ENCODE results near the gene WDR64.

Gene WDR64

DNA sequence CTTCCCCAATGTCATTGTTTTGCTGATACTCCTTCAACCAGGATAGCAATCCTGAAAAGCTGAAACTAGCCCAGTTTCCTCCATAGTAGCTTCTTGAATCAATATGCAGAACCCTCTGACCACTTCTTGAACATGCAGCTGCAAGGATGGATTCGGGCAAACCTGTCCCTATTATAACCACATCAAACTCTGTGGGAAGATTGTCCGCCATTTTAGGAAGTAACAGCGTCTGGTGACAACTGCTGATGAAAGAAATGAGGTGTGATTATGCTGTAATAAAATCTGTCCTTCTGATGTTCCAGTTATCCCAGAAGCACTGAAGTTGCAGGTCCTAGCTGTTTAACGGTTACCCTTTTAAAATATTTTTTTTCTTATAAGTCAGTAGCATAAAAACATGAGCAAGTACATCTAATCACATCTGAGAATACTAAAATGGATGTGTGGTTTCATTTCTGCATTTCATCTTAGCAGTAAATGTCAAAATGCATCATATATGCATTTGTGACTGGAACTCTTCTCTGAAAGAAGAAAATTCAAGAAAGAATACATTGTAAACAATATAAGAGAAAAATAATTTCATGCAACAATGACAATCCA is 16.4 kb upstream of the WDR64 start:
- H3K27ac ChIP-seq (ENCODE audit: low read length): no peak overlapping the region
- no peaks in the 10 kb centered on the region for H3K27me3 ChIP-seq (ENCODE audit: insufficient read depth, low read length)
- peaks cover 20% of the 10 kb centered on the region for H3K4me1 ChIP-seq (ENCODE audit: insufficient read depth, low read length)
- no peaks in the 10 kb centered on the region for H3K9me3 ChIP-seq (ENCODE audit: insufficient read depth, low read depth, low read length)
- no peak overlapping the region for H3K9ac ChIP-seq (ENCODE audit: low read depth, low read length)
- H3K4me3 ChIP-seq (ENCODE audit: low read length): no peak overlapping the region
- H3K36me3 ChIP-seq (ENCODE audit: insufficient read depth, low read depth, low read length): peaks cover 65% of the 10 kb centered on the region

GRCh38 chr1:241636291-241636690 is 15.8 kb upstream of the WDR64 start:
- H3K27me3 ChIP-seq (ENCODE audit: insufficient read depth, low read length): no peaks in the 10 kb centered on the region
- no peak overlapping the region for H3K4me3 ChIP-seq (ENCODE audit: low read length)
- H3K36me3 ChIP-seq (ENCODE audit: insufficient read depth, low read depth, low read length): peaks cover 65% of the 10 kb centered on the region
- no peak overlapping the region for H3K27ac ChIP-seq (ENCODE audit: low read length)
- no peak overlapping the region for H3K9ac ChIP-seq (ENCODE audit: low read depth, low read length)
- no peaks in the 10 kb centered on the region for H3K9me3 ChIP-seq (ENCODE audit: insufficient read depth, low read depth, low read length)
- peaks cover 22% of the 10 kb centered on the region for H3K4me1 ChIP-seq (ENCODE audit: insufficient read depth, low read length)

- Histone ChIP-seq H3K4me1 (ENCODE audit: insufficient read depth, low read length) (peaks cover 17% of the 10 kb centered on the region), H3K36me3 (ENCODE audit: insufficient read depth, low read depth, low read length) (peaks cover 58% of the 10 kb centered on the region), H3K4me3 (ENCODE audit: low read length) (peak overlapping the region; percentile 77), H3K9ac (ENCODE audit: low read depth, low read length) (peak overlapping the region; percentile 88; the same call in 1 of the 2 replicates), H3K27ac (ENCODE audit: low read length) (no peak overlapping the region), H3K9me3 (ENCODE audit: insufficient read depth, low read depth, low read length) (no peaks in the 10 kb centered on the region), H3K27me3 (ENCODE audit: insufficient read depth, low read length) (no peaks in the 10 kb centered on the region)
Observed at GRCh38 chr1:241637046-241637590, 15.0 kb upstream of the WDR64 start.

DNA sequence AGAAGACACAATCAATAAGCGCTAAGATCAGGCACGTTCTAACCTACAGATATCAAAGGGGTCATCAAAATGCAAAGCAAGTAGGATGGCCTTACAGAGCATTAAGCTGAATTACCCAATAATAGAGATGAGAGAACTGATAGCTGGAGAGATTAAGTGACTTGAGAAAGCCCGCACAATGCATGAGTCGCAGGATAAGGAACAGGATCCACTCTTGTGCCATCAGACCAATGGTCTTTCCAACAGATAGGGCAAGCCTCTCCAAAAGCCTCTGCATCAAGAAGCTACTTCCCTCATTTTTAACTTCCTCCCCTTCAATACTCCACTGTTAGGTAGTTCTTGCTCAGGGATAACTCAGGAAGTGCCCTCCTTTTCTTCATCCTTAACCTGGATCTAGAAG is 14.5 kb upstream of the WDR64 start:
- Histone ChIP-seq H3K4me1 (ENCODE audit: insufficient read depth, low read length) (peaks cover 16% of the 10 kb centered on the region), H3K36me3 (ENCODE audit: insufficient read depth, low read depth, low read length) (peaks cover 53% of the 10 kb centered on the region), H3K9me3 (ENCODE audit: insufficient read depth, low read depth, low read length) (no peaks in the 10 kb centered on the region), H3K27ac (ENCODE audit: low read length) (no peak overlapping the region), H3K4me3 (ENCODE audit: low read length) (peak overlapping the region; percentile 77), H3K9ac (ENCODE audit: low read depth, low read length) (peak overlapping the region; percentile 88; the same call in 1 of the 2 replicates), H3K27me3 (ENCODE audit: insufficient read depth, low read length) (no peaks in the 10 kb centered on the region)

DNA sequence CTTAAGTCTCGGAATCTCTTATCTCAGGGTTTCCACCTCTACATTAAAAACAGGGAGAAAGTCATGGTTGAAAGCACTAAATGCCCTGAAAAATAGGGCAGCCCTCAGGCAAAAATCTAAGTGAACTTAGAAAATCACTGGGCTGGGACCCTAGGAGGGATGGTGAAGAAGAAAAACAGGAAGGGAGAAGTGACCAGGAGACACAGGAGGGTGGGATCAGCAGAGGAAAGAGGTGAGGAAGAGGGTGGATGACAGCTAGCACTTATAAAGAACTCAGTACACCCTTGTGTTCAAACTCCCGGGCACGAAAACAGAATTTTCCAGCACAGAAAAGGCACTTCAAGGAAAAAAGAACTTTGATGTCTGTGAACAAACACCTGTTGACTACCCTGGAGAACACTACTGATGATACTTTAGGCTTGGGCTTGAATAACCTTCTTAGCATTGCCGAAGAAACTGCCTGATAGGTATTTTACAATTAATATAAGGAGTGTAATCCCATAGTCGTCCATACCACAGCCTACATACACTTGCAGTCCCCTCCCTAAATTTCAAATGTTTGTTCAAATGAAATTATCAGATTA is 13.9 kb upstream of the WDR64 start:
- Histone ChIP-seq H3K9me3 (ENCODE audit: insufficient read depth, low read depth, low read length) (no peaks in the 10 kb centered on the region), H3K9ac (ENCODE audit: low read depth, low read length) (peak overlapping the region; percentile 88; the same call in 1 of the 2 replicates), H3K36me3 (ENCODE audit: insufficient read depth, low read depth, low read length) (peaks cover 47% of the 10 kb centered on the region), H3K27ac (ENCODE audit: low read length) (no peak overlapping the region), H3K4me1 (ENCODE audit: insufficient read depth, low read length) (peaks cover 12% of the 10 kb centered on the region), H3K27me3 (ENCODE audit: insufficient read depth, low read length) (no peaks in the 10 kb centered on the region), H3K4me3 (ENCODE audit: low read length) (peak overlapping the region; percentile 77)

- H3K9ac ChIP-seq (ENCODE audit: low read depth, low read length): peak overlapping the region; percentile 88
- H3K36me3 ChIP-seq (ENCODE audit: insufficient read depth, low read depth, low read length): peaks cover 38% of the 10 kb centered on the region
- H3K4me1 ChIP-seq (ENCODE audit: insufficient read depth, low read length): peaks cover 12% of the 10 kb centered on the region
- H3K27ac ChIP-seq (ENCODE audit: low read length): peak overlapping the region; percentile 16
- no peaks in the 10 kb centered on the region for H3K9me3 ChIP-seq (ENCODE audit: insufficient read depth, low read depth, low read length)
- H3K4me3 ChIP-seq (ENCODE audit: low read length): peak overlapping the region; percentile 77
- H3K27me3 ChIP-seq (ENCODE audit: insufficient read depth, low read length): no peaks in the 10 kb centered on the region
Observed at GRCh38 chr1:241638909-241639622, 13.0 kb upstream of the WDR64 start.

- H3K9ac ChIP-seq (ENCODE audit: low read depth, low read length): peak overlapping the region; percentile 88
- peak overlapping the region; percentile 65 for H3K27ac ChIP-seq (ENCODE audit: low read length)
- H3K4me1 ChIP-seq (ENCODE audit: insufficient read depth, low read length): peaks cover 12% of the 10 kb centered on the region
Observed at GRCh38 chr1:241639623-241640148, 12.4 kb upstream of the WDR64 start.

GRCh38 chr1:241640149-241640866 is 11.8 kb upstream of the WDR64 start, which contains the start of the genes CHML and OPN3:
Gene CHML (minus strand): TSS chr1:241640369. CDS start chr1:241635766, 4,603 bp downstream.
Gene OPN3 (minus strand): TSS chr1:241640369. CDS start chr1:241640254, 115 bp downstream.
- Histone ChIP-seq H3K9me3 (ENCODE audit: insufficient read depth, low read depth, low read length) (no peaks in the 10 kb centered on the region), H3K27ac (ENCODE audit: low read length) (peak within 1 kb of the TSS; percentile 65)

More at GRCh38 chr1:241639623-241640148, 12.4 kb upstream of the WDR64 start:
- H3K36me3 ChIP-seq (ENCODE audit: insufficient read depth, low read depth, low read length): peaks cover 32% of the 10 kb centered on the region
- H3K4me3 ChIP-seq (ENCODE audit: low read length): peak overlapping the region; percentile 77
- H3K9me3 ChIP-seq (ENCODE audit: insufficient read depth, low read depth, low read length): no peaks in the 10 kb centered on the region
- H3K27me3 ChIP-seq (ENCODE audit: insufficient read depth, low read length): no peaks in the 10 kb centered on the region

GRCh38 chr1:241640867-241641622 is 11.0 kb upstream of the WDR64 start:
- H3K9me3 ChIP-seq (ENCODE audit: insufficient read depth, low read depth, low read length): no peaks in the 10 kb centered on the region
- H3K4me1 ChIP-seq (ENCODE audit: insufficient read depth, low read length): peaks cover 15% of the 10 kb centered on the region
- peaks cover 19% of the 10 kb centered on the region; the same call in 1 of the 2 replicates for H3K36me3 ChIP-seq (ENCODE audit: insufficient read depth, low read depth, low read length)
- H3K27ac ChIP-seq (ENCODE audit: low read length): no peak overlapping the region
- no peaks in the 10 kb centered on the region for H3K27me3 ChIP-seq (ENCODE audit: insufficient read depth, low read length)
- peak overlapping the region; percentile 52; the same call in 1 of the 2 replicates for H3K9ac ChIP-seq (ENCODE audit: low read depth, low read length)
- peak overlapping the region; percentile 64 for H3K4me3 ChIP-seq (ENCODE audit: low read length)

More at GRCh38 chr1:241640149-241640866, 11.8 kb upstream of the WDR64 start, which contains the start of the genes CHML and OPN3:
- Histone ChIP-seq H3K9ac (ENCODE audit: low read depth, low read length) (peak within 1 kb of the TSS; percentile 88), H3K27me3 (ENCODE audit: insufficient read depth, low read length) (no peaks in the 10 kb centered on the region), H3K4me3 (ENCODE audit: low read length) (peak within 1 kb of the TSS; percentile 77), H3K36me3 (ENCODE audit: insufficient read depth, low read depth, low read length) (peaks cover 26% of the 10 kb centered on the region), H3K4me1 (ENCODE audit: insufficient read depth, low read length) (peaks cover 15% of the 10 kb centered on the region)

- H3K9ac ChIP-seq (ENCODE audit: low read depth, low read length): no peak overlapping the region
- peaks cover 11% of the 10 kb centered on the region; the same call in 1 of the 2 replicates for H3K36me3 ChIP-seq (ENCODE audit: insufficient read depth, low read depth, low read length)
- H3K4me3 ChIP-seq (ENCODE audit: low read length): no peak overlapping the region
- no peak overlapping the region for H3K27ac ChIP-seq (ENCODE audit: low read length)
- no peaks in the 10 kb centered on the region for H3K27me3 ChIP-seq (ENCODE audit: insufficient read depth, low read length)
- H3K9me3 ChIP-seq (ENCODE audit: insufficient read depth, low read depth, low read length): no peaks in the 10 kb centered on the region
- H3K4me1 ChIP-seq (ENCODE audit: insufficient read depth, low read length): peaks cover 14% of the 10 kb centered on the region
Observed at GRCh38 chr1:241641773-241642592, 10.1 kb upstream of the WDR64 start.
